ENCODE measurements around the gene SEMA5B.

Gene SEMA5B

DNA sequence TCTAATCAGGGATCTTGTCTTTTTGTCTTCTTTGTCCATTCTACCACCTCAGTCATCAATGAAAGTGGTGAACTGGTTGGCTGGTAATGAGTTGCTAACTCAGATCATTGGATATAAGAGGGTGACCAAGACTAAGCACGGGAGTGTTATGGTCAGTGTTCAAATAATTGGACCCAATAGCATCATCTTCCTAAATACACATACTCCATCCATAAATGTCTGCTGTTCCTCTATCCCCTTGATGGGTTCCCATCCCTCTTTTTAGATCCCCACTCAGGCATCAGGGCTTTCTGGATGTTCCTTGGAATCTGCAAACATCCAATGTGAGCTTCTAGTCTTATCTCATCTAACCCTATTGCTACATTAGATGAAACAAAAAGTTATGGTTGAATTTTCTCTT is 3.5 kb downstream of the SEMA5B start:
- no peak for DNase-seq (ENCODE audit: low read depth)

DNA sequence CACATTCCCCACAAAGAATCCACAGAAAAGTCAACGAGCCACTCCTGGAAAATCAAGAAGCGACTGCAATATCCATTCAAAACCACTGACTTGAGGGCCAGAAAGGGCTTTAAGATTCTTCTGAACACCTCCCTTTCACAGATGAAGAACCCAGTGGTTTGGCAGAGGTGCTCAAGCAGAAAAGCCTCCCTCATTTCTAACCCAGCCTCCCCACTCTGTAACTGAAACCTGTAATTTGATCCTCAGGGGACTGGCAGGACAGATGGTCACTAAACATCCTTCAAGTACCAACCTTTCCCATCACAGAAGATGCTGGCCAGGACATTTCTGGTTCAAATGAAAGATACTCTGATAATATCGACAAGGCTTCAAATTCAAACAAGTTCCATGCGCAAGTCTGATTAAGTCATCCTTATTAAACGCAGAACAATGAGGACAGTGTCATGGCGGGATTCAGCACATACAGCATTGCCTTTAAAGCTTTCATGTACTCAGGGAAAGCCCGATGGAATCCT is 5.5 kb downstream of the SEMA5B start:
- DNase-seq (ENCODE audit: low read depth), result no peak

DNA sequence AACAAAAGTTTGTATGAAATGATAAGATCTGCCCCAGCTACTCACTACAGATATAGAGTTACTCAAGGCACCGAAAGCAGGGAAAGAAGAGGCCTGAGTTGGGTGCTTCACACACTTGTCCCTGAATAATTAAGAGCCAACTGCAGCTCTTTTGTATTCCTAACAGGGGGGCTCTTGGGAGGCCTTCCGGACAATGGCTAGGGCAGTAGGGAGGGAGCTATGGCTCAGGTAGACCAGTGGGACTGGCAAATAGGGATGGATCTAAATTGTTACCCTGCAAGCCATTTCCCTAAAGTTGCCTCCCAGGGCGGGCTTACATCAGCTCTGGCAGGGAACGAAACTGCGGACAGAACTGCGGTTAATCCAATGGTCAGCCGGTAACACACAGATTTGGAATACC is 6.2 kb downstream of the SEMA5B start:
- DNase-seq (ENCODE audit: low read depth), result no peak

DNA sequence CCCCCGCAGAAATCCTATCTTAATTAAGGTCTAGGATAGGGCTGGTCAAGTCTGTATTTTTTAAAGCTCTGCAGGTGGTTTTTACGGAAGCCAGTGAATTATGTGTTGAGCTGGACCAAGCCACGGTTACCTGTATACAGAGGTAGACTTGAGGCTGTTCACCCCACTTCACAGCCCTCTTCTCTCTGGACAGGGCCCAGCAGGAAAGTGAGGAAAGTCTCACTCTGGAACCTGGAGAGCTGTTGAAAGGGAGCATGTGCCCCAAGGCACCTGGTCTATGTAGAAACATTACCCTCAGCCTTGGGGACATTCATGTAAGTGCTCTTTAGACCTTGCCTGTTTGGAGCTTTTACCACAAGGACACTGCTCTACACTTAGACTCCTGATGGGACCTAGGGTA is 6.9 kb downstream of the SEMA5B start:
- DNase-seq (ENCODE audit: low read depth), result no peak

DNA sequence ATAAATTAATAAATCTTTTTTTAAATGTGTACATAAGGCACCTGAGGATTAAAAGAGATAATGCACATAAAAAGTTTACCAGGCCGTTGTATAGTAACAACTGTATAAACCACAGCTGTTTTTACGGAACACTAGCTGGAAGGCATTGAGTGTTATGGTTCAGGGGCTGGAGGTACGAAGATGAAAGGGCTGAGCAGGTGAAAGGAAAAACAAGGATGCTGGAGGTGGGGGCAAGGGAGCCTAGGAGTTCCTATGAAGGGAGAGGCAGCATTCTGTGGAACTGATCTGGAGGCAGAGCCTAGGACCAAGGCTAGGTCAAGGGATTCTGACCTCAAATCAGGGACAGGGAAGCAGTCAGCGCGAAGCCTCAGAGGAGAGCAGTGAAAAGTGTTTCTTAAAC is 8.0 kb downstream of the SEMA5B start:
- no peak for DNase-seq (ENCODE audit: low read depth)

DNA sequence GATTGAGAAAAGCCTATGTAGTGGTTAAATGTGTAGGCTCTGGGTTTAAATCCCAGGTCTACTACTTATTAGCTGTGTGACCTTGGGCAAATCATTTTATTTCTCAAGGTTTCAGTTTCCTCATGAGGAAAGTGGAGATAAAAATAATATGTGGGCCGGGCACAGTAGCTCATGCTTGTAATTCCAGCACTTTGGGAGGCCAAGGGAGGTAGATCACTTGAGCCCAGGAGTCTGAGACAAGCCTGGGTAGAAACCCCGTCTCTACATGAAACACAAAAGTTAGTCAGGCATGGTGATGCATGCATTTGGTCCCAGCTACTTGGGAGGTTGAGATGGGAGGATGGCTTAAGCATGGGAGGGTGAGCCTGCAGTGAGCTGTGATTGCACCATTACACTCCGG is 8.4 kb downstream of the SEMA5B start:
- no peak for DNase-seq (ENCODE audit: low read depth)

DNA sequence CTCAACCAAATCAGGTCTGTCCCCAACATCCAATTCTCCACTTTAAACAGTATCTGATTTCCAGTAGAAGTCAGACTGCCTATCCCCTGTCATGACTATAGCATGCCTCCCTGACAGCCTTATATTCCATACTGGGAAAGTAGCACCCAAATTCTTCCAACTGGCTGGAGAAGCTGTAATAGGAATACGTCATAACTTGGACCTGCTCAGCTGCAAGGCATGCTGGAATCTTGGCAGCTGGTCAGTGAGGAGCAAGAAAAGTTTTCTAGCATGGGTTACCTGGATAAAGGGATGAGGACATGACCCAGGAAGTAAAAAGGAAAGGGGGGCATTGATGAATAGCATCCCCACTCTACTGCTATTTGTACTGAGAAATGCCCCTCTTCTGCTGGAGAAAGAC is 8.9 kb downstream of the SEMA5B start:
- no peak for DNase-seq (ENCODE audit: low read depth)

DNA sequence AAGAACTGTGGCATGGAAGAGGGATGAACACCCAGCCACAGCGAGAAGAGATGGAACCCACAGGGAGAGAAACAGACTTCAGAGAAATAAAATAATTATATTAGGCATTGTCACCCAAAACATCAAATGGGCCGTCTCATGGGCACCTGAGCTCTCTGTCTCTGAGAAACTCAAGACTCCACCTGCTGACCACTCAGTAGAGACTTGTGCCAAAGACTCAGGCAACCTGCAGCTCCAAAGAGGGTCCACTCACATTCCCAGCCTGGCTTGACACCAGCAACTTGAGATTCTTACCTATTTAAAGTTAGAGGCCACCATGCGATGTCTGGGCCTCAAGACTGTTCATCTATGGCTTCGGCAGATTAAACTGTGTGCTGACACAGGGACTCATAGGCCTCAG is 12.0 kb downstream of the SEMA5B start:
- DNase-seq (ENCODE audit: low read depth), result no peak

DNA sequence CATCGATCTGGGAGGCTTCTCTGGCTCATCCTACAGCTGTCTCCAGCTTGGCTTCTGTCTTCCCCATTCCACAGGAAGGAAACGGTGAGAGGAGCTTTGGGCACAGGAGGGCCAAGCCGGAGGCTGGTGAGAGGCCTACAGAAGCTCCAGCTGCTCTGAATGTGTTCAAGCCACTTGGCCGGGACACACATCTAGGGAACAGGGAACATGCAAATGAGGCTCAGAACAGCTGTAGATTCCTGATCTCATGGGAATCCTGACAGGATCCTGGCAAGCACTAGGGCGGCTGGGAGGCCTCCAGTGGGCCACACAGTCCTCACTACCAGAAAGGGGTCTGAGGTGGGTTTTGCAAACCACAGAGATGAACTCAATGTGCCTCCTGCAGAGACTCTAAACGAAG is 13.7 kb downstream of the SEMA5B start:
- DNase-seq (ENCODE audit: low read depth), result no peak

DNA sequence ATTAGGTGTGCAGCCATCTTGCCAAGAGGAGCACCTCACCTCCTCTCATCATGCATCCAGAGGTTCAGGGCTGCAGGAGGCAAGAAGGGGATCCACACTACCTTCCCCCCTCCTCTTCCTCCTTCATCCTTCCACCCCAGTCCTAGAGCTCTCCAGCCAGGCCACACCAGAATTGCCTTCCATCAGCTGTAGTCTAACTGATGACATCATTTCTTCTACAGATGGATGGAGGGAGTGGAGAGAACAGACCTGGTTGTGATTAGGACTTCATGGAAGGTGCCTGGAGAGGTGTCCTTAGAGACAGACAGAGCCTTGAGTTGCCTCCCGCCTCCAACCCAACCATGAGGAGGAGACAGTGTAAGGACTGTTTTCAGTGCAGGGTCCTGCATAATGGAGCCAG is 14.9 kb downstream of the SEMA5B start:
- DNase-seq (ENCODE audit: low read depth), result no peak

DNA sequence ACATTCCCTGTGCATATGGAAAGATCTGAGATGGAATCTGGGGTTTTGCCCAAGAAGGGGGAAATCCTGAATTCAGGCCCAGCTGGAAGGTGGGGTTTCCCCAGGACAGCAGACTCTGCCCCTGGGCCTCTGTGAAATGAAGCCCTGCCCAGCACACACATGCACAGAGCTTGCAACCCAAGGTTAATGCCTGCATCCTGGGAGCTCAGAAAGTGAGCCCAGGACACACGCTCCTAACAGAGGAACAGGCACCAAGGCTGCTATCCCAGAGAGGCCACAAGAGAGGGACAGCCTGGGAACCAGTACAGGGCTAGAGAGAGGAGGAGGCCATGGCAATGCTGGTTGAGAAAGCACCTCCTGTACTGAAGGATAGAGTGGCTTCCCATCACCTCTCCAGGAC is 16.1 kb downstream of the SEMA5B start:
- DNase-seq (ENCODE audit: low read depth), result no peak

DNA sequence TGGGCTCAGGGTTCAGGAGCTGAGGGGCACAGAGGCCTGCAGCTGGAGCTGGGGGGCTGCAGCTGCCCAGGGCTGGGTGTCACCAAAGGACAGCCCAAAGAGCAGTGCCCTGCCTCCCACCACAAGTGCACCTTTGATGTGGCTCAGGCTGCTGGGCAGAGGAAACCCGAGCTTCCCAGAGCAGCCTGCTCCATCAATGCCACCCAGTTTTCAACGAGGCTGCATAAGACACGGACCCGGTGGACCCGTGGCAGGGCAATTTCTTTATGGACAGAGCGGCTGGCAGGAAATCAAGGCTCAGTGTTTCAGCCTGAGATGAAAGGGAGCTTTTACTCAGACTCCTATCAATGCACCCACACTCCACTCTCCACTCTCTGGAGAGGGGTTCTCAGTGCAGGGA is 18.7 kb downstream of the SEMA5B start:
- no peak for DNase-seq (ENCODE audit: low read depth)

DNA sequence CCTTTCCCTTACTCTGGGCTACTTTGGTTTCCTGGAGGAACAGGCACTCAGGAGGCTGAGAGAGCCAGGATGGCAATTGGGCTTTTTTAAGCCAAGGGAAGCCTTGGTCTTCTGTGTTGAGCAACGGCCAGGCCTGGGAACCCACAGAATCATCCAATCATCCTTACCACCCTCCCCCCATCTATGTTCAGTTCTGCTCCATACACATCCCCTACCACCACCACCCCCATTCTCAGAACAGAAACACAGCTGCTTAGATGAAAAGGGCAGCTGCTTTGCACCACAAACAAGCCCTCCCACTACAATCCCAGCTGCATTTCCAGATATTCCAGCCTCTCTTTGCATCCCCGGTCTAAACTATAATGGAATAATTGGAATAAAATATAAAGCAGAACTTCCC is 21.0 kb downstream of the SEMA5B start:
- DNase-seq (ENCODE audit: low read depth), result no peak

DNA sequence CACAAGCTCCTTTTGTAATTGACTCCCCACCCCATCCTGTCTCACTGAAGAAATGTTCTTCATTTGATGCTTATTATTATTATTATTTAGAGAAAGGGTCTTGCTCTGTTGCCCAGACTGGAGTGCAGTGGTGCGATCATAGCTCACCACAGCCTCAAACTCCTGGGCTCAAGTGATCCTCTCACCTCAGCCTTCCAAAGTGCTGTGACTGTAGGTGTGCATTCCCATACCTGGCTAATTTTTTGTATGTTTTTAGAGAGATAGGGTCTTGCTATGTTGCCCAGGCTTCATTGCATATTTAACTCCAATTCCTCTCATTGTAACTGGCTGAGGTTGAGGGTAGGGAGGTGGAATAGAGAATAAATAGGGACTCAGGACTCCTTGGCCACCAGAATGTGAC is 22.3 kb downstream of the SEMA5B start:
- no peak for DNase-seq (ENCODE audit: low read depth)

DNA sequence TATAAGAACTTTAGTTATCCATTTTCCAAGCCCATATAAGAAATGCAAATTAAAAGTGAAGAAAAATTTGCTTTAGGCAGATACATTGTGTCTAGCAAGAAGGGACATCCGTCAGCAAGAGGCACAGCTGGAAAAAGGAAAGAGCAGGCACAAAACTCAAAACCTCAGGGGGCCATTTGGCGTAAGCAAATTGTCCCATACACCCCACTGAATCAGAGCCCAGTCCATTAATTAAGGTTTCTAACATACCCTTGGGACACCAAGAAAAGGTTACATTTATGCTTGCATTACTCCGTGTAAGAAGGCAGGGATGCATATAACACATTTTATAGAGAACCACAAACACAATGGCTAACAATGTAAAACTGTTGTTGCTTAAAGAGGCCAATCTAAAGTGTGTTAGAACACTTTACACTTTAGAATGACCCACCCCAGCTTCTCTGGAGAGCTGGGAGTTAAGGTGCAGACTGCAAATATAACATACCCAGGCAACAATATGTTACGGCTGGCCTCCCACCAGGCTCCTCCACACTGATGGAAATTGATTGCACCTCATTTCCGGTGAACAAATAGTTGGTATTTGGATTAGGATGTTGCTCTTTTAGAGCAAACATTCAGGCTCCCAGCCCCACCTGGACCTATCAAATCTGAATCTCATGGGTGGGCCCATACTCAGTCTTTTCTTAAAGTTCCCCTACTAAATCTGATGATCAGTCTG is 23.2 kb downstream of the SEMA5B start:
- no peak for DNase-seq (ENCODE audit: low read depth)

DNA sequence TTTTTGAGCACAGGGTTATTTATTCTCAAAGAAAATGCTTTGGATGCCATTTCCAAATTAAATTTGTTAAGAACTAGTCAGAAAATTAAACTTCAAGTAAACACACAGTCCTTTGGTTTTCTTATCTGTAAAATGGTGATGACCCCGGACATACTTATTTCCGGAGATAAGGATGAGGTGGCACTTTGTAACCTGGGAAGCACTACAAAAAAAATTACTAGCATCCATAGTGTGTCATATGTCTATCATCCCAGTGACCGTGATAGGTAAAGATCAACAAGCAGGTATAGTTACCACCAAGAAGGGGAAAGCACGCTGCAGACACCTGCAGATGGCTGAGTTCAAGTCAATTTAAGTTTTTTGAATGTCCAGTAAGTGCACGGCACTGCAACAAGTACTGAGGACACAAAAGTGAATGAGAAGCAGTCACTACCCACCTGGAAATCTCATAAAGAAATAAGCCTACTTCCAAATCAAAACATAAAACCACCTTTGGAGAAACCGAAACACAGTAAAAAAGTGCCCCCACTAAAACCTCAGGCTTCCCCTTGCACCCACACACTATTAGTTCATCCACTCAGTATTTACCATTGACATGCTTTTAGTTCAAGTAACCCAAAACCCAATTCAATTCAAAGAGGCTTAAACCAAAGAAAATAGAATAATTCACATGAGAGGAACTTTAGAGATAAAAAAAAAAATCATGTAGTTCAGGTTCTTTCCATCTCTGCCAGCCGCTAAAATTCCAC is 24.6 kb downstream of the SEMA5B start:
- DNase-seq (ENCODE audit: low read depth), result no peak

DNA sequence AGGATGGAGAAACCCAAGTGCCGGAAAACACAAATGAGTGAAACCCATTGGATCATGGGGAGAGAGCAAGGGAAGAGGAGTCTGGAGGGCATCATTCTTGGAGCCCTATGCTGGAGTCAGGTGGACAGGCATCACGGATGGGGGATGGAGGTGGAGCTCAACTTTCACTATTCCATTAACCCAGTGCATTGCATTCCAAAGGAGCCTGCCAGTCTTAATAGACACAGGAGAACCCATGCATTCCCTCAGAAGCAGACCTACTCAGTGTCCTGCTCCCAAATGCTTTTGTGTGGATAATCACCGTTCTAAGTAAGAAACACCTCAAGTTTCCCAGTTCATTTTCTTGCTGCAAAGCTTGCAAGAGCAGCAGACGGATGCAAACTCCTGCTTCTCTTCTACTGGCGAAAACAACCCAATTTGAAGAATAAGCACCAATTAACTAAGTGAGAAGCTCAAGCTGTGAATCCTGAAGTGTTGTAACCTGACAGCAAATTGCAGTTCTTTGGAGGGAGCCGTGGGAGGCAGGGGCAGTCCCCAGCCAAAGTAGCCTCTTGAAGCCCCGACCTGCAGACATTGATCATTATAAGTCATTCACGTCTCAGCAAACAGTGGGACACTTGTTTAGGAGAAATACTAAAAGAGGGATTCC is 25.3 kb downstream of the SEMA5B start:
- DNase-seq (ENCODE audit: low read depth), result no peak

DNA sequence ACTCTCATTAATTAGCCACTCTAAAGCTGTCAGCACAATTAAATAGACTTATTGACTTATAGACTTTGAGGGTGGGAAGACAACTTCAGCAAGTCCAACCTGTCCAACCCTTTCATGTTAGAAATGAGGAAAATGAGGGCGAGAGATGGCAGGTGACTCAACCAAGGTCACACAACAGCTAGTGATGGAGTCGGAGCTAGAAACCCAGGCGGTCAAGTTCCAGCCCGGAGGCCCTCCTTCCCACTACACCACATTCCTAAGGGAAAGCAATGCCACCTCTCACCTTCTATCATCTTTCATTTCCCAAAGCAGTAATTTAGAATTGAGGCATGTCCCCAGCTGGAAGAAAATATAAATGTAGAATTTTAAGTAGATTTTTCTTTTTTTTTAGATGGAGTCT is 28.7 kb downstream of the SEMA5B start:
- DNase-seq (ENCODE audit: low read depth), result no peak

DNA sequence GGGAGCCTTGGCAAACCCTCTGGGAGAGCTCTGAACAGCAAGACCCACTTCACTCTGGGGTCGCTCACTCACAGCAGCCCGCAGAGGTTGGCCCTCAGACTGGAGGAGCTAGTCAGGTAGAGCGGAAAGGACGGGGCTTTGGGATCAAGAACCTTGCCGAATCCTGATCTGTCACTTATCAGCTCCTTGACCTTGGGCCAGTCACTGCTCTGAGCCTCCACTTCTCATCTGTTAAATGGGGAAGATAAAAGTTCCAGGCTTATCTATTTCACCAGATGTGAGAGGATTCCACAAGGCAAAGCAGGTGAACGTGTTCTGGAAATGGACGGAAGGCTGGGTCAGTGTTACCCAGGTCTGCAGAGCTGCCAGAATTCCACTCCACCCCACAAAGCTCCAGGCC is 29.4 kb downstream of the SEMA5B start:
- DNase-seq (ENCODE audit: low read depth), result no peak

DNA sequence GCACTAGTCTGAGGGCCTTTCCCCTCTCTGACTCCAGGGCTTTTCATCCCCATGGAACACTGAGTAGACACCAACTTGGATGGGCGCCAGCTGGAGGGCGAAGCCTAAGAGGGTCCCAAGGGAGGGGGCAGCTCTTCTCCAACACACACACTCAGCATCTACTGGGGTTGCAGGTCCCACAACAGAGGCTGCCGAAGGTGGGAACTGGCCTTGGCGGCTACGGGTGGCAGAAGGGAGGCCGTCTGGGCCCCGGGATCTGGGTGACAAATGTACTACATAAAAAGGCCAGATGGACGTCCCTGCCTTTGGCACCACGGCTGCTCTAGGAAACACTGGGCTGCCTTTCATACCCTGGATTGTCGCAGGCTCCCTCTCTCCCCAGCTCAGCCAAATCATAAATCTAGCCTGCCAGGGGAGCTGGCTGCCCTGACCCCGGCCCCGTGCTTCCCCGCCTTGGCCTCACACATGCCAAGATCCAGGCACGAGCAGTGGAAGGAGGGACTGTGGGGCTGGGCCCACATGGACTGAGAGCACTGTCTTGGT is 31.5 kb downstream of the SEMA5B start:
- no peak for DNase-seq (ENCODE audit: low read depth)

DNA sequence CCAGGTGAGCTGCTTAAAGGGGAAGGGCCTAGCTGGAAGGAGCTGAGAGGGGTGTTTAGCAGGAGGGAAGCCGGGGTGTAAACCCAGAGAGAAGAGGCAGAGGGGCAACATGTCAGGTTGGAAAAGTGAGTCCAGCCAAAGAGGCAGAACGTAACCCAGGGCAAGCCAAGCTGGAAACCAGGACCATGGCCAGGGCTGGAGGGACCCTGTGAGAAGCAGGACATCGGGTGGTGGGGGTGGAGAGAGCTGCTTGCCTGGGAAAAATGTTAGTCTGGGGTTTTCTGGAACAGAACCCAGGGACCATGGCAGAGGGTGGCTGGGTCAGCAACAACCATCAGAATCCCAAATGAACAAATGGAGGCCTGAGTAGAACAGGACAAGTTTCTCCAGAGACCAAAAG is 32.6 kb downstream of the SEMA5B start:
- no peak for DNase-seq (ENCODE audit: low read depth)

DNA sequence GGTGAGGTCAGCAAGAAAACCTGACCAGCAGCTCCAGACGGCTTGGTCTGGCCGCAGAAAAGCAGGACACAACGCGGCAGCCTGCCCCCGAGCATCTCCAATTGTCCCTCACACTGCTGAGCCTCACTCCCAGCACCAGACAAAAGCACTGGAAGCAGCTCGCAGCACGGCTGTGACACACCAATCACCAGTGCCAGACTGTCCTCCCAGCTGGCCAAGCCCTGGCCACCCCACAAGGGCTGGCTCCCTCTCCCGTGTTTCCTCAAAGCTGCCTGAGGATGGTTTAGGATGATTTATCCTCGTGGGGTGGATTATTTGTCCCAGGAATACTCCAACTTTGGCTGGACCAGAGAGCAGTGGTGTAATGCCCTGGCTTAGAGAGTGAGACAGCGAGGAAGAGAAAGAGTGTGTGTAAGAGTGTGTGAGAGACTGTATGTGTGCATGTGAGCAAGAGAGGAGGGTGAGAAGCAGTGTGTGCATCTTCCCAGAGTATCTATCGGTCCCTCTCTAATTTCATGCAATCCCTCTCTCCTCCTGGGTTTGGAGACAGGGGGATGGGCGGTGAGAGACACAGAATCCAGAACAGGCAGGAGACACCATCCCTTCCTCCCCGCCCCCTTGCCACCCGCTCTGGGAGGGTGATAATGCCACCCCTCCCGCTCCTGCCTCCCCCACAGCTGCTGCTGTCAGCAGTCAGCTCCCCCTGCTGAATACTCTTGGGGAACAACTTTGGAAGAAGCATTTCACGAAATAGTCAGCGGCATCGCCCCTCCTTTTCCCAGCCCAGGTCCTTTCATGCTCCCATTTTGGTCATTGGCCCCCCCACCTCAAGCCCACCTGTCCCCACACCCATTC is 34.2 kb downstream of the SEMA5B start:
- no peak for DNase-seq (ENCODE audit: low read depth)

All from T-helper 22 cell (primary cell).